HG03060 (cell line): ENCODE data around the gene TRAT1.

ENCODE experiments used
- ATAC-seq: cut with Tn5 transposase; IDR thresholded peaks from one replicate; pipeline ENCODE4 v1.9.1; 2021; ENCODE audit warnings: low read depth, moderate number of reproducible peaks; ENCODE audit not compliant: unreplicated experiment

TRAT1 gene

DNA sequence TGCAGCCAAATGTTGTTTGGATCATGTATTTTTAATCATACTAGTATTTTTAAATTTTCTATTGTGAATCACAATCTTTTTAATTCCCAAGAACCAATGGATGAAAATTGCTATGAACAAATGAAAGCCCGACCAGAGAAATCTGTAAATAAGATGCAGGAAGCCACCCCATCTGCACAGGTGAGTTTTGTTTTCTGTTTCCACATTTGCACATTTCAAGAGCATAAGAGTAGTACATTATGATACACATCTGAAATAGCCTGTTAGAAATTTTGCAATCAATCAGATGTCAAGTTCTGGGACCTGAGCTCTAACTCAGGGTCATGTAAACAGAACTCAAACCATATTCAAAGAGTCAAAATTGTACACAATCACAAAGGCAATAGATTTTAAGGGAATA, 26.5 kb downstream of the TRAT1 start:
- no peak for ATAC-seq

DNA sequence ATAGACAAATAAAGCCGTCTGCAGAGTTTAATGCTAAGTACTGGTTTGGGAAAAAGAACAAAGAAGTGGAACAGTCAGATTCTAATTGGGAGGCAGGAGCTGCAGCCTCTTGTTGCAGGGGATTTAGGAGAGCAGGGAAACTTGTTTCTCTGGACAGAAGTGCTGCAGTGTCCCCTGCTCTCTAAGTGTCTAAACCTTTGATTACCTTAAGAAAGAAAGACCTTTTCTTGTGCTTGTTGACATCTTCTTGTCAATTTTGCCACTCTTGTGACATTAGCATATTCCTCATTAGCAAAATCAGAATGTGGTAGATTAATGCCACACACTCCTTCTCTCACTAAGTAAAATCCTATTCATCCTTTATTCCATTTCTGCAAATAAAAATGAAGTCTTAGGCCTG, 38.8 kb downstream of the TRAT1 start:
- ATAC-seq, result no peak

DNA sequence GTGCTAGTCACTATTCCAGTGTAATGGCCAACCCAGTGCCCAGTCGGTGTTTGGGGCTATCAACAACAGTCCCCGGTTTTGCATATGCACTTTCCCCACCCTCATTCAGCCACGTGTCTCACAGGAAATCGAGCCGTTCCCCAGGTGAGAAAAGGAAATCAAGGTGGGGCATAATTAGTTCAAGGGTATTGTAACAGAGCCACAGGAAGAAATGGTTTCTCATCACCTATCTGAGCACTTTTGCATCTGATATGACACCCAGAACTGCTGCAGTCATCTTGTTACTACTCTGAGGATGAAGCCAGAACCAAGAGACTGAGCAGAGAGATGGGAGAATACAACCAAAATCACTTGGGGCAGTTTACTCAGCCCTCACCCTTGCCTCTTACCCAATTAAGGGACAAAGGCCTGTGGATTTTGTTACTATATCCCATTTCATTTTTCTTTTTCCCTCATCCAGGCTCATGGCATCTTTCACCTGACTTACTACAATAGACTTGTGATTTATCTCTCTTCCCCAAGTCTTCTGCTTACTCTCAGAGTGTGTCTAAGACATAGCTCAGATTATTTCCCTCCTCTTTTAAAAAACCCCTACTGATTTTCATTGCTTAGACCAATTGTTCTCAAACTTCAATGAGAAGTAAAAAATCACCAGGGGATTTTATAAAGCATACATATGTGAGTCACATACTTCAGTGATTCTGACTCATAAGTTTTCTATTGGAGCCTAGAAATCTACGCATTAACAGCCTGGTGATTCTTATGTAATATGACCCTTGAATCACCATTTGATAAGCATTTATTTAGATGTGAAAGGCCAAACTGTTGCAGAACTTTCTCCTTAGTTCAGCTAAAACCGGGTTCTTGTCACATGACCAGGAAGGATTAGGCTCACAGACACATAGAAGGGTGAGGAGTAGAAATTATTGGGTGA, 40.5 kb downstream of the TRAT1 start:
- ATAC-seq, result no peak

DNA sequence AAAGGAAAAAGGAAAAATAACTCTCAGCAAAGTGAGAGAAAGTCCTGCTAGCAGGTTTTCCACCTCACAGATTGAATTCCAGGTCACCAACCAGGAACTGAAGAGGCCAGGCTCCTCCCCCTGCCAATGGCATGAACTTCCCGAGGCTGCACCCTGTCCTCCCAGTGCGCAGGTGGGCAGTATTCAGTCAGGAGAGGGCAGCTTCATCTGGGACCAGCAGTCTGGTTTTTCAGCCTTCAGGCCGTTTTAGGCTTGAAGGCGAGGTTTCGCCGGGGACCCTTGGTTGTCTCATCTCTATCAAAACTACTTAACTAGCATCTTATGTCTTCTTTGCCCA, 41.2 kb downstream of the TRAT1 start:
- no peak for ATAC-seq

DNA sequence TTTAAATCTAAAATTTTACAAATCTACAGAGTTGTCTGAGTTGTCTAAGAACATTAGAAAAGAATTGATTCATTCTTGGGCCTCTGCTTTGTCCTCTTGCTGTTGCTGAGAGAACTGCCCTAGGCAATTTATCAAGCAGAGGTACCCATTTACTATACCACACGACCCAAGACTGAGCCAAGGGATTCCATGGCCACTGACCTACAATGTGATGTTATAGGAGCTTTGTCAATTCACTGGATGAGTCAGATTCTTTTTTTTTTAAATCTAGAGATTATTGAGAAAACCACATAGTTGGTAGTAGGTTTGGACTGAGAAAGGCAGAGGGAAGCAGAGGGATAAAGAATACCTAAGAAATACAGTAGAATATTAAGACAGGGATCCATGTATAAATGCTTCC, 55.3 kb downstream of the TRAT1 start:
- ATAC-seq, result no peak

DNA sequence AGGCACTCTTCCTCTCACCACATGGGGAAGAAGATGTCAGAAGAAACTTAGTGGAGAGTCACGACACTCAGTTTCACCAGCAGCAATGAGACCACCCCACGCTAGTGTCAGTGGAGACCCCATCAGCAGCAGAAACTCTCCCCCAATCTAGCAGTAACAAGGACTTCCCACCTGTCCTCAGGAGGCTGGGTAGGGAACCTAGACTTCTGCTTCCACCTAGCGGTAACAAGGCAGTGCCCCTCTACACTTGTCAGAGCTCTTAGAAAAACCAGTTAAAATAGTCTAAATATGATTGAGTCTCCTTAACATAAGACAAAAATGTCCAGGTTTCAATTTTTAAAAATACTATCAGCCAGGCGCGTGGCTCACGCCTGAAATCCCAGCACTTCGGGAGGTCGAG, 57.3 kb downstream of the TRAT1 start:
- ATAC-seq, result no peak

DNA sequence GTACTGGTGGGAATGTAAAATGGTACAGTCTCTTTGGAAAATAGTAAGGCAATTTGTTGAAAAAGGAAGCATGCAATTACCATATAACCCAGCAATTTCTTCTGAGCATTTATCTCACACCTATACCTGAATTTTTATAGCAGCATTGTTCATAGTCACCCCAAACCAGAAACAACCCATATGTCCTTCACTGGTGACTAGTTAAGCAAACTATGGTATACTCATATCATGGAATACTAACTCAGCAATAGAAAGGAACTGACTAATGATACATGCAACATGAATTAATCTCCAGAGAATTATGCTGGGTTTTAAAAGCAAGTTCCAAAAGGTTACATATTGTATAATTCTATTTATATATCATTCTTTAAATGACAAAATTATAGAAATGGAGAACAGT, 60.2 kb downstream of the TRAT1 start:
- ATAC-seq, result no peak

DNA sequence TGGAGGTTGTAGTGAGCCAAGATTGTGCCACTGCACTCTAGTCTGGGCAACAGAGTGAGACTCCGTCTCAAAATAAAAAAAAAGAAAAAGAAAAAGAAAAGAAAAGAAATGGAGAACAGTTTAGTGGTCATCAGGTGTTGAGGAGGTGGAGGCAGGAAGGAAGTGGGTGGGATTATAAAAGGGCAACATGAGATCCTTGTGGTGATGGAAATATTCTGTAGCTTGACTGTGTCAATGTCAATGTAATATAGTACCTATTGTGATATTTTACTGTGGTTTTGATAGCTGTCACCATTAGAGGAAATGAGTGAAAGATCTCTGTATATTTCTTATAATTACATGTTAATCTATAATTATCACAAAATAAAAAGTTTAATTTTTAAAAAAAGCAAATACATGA, 60.8 kb downstream of the TRAT1 start:
- ATAC-seq, result no peak

DNA sequence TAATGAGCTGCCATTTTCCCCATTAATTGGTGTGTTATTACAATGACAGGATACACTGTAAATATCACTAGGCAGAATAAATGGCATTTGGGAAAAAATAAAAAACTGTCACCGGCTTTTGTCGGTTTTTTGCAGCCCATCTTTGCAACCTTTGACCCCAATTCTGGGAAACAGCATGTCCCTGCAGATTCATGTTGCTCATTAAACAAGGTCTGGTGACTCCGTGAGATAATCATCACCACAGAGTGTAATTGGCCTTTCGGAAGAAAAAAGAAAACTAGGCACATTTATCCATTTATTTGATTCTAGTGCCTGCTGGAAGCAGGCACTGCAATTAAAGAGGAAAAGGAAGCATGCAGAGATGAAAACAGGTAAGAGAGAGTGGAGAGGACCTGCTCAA, 64.5 kb downstream of the TRAT1 start:
- no peak for ATAC-seq

DNA sequence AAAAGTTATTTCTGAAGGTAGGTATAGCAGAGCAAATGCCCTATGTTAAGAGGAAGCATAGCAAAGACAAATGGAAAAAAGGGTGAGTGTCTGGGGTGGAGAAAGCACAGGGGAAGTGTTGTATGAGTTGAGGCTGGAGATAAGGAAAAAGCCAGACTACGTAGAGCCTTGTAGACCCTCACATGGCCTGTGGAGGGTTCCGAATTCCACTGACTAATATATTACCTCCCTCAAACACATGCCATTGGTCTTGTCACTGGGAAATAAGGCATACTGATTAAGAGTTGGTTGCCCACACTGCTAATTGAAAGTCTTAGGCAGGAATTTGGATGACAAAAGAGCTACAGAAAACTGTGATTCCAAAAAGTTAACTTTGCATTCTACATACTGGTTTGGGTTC, 65.2 kb downstream of the TRAT1 start:
- ATAC-seq, result no peak

DNA sequence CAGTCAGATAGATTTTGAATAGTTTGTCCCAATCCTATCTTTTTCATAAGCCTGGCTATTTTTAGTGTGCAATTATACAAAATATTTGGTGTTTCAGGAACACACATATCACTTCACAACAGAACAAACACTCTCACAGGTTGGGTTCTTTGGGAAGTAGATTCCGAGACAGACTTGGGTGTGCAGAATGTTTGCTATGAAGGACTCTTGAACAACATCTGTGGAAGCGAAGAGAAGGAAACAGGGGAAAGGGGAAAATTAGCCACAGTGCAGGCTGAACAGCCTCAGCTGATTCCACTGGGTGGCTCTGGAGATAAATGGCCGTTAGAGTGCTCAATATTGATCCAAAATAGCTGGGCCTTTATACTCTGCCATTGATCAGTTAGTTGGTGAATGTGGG, 69.2 kb downstream of the TRAT1 start:
- no peak for ATAC-seq

DNA sequence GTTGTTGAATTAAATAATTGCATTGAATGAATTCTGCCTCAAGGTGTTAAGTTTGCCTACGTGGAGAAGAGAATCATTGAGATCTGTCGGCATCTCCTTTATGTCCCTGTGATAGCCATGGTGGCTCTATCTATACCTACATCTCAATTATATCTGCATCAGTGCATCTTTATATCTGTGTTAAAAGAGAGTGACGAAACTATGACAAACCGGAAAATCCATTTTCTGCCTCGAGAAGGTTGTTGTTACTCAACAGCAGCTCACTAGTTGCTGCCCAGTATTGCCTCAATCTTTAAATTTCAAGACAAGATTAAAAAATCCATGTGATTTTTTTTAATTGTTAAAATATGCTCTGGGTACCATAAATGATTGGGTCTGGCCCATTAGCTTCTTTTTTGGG, 72.4 kb downstream of the TRAT1 start:
- no peak for ATAC-seq

DNA sequence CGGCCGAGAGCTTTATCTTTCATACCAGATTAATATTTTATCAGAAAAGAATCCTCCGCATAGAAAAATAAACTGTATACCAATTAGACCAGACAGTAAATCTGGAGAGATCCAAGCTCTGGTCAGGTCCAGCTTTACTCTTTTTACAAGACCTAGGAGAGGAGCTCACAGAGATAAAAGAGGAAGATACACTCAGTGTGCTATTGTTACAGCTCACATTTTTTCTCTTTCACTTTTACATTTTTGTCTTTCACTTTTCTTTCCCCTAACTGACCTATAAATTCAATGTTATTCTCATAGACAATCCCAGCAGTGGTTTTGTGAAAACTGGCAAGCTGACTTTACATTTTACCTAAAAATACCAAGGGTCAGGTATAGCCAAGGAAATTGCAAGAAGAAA, 75.3 kb downstream of the TRAT1 start:
- ATAC-seq, result no peak

DNA sequence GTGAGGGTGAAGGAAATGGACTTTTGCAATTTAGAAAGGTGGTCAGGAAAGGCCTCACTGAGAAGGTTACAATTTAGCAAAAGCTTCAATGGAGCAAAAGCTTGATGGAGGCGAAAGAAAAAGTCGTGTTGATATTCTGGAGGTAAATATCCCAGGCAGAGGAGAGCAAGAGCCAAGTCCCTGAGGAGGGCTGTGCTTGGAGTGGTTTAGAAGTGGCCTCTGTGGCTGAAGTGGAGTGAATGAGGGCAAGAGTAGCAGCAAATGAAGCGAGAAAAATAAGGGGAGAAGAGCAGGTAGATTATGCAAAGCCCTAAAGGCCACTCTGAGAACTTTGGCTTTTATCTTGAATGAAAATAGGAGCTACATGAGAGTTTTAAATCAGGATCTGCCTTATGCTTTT, 76.9 kb downstream of the TRAT1 start:
- ATAC-seq, result no peak
